NCI-H2227 (cell line): Measurements from ENCODE around the gene TGFBR1.
A peak's percentile ranks its signal among the peaks of the same experiment; 100 is the strongest.

Experiments
- DNase-seq: peaks from one replicate; lab custom pipeline; 2025; ENCODE audit not compliant: unreplicated experiment; lab: John Stamatoyannopoulos, UW

The TGFBR1 gene

GRCh38 chr9:99105152-99106043 is 485 bp downstream of the TGFBR1 start:
- DNase-seq: peak; percentile 55

GRCh38 chr9:99106044-99106375 is 1.1 kb downstream of the TGFBR1 start:
- DNase-seq: no peak

GRCh38 chr9:99107421-99107820 is 2.5 kb downstream of the TGFBR1 start:
- no peak for DNase-seq

GRCh38 chr9:99108131-99108530 is 3.2 kb downstream of the TGFBR1 start:
- no peak for DNase-seq

- DNase-seq: no peak
These were observed 4.6 kb downstream of the TGFBR1 start for GRCh38 chr9:99109522-99109921.

GRCh38 chr9:99112750-99113413 is 8.0 kb downstream of the TGFBR1 start:
- DNase-seq: no peak

GRCh38 chr9:99113414-99114048 is 8.6 kb downstream of the TGFBR1 start:
- DNase-seq: no peak

- DNase-seq: no peak
These were observed 9.1 kb downstream of the TGFBR1 start for GRCh38 chr9:99114049-99114440.

- DNase-seq: no peak
These were observed 10.1 kb downstream of the TGFBR1 start for GRCh38 chr9:99114846-99115500.

GRCh38 chr9:99116003-99116411 is 11.1 kb downstream of the TGFBR1 start:
- no peak for DNase-seq

GRCh38 chr9:99118782-99119466 is 14.0 kb downstream of the TGFBR1 start:
- no peak for DNase-seq

- DNase-seq: no peak
These were observed 15.2 kb downstream of the TGFBR1 start for GRCh38 chr9:99119976-99120655.

- no peak for DNase-seq
These were observed 16.7 kb downstream of the TGFBR1 start for GRCh38 chr9:99121604-99122003.

GRCh38 chr9:99124534-99125255 is 19.8 kb downstream of the TGFBR1 start:
- no peak for DNase-seq

- no peak for DNase-seq
These were observed 20.5 kb downstream of the TGFBR1 start for GRCh38 chr9:99125446-99125845.

GRCh38 chr9:99126312-99126711 is 21.4 kb downstream of the TGFBR1 start:
- DNase-seq: no peak

- no peak for DNase-seq
These were observed 22.6 kb downstream of the TGFBR1 start for GRCh38 chr9:99127356-99128132.

GRCh38 chr9:99128133-99128406 is 23.2 kb downstream of the TGFBR1 start:
- DNase-seq: no peak

- no peak for DNase-seq
These were observed 24.2 kb downstream of the TGFBR1 start for GRCh38 chr9:99129091-99129490.
